SK-N-SH (cell line): ENCODE measurements around the gene MUC5AC. TPM values are rescaled to one million over a fixed set of nuclear protein-coding genes. Genes with fewer than 3 reads are reported as not detected.

Experiments used
- CTCF ChIA-PET: fragments of 300-600, 350-600 bp; formaldehyde crosslinking; extraction: SDS; loops from one replicate; lab custom pipeline; 2021; lab: Yijun Ruan, JAX
- POLR2A ChIA-PET: fragments of 350-600 bp; sonication (Branson Sonifier 250); formaldehyde crosslinking; extraction: SDS; loops from one replicate; lab custom pipeline; 2020; ENCODE audit warnings: antibody characterized with exemption, inconsistent platforms; lab: Yijun Ruan, JAX
- DNase-seq: peaks from one replicate; pipeline ENCODE4 v3.0.0; 2012
- H2AFZ ChIP-seq: fragments of 200-600 bp; sonication (generic); 2 replicates; pipeline ENCODE4 v1.8.1; 2016; ENCODE audit warnings: antibody characterized with exemption, mild to moderate bottlenecking, low read depth
- H3F3A ChIP-seq: fragments of 200-600 bp; sonication (generic); replicated peaks from 2 replicates; pipeline ENCODE3; 2016; ENCODE audit warnings: antibody characterized with exemption, mild to moderate bottlenecking; ENCODE audit not compliant: insufficient read depth
- H3K27ac ChIP-seq, 2 experiments: fragments of 200-500 bp in 1 of 2; fragments of 200-600 bp in 1 of 2; sonication (Bioruptor generic) in 1 of 2; sonication (generic), shearing (Covaris generic) in 1 of 2; 2 replicates each; pipeline versions ENCODE4 v1.5.1 to v1.6.1; 2014 to 2016; ENCODE audit warnings: low read depth in 2 of 2, inconsistent platforms in 1 of 2, low read length in 1 of 2, mild to moderate bottlenecking in 1 of 2, mixed read lengths in 1 of 2
- H3K27me3 ChIP-seq: fragments of 200-600 bp; sonication (generic), shearing (Covaris generic); 2 replicates; pipeline ENCODE4 v1.6.1; 2016; ENCODE audit warnings: mixed run types; ENCODE audit not compliant: insufficient read depth
- H3K36me3 ChIP-seq, 2 experiments: fragments of 200-500 bp in 1 of 2; fragments of 200-600 bp in 1 of 2; sonication (Bioruptor generic) in 1 of 2; sonication (generic) in 1 of 2; replicated peaks in 1 of 2; 2 replicates each; pipeline versions ENCODE3 to v1.5.1; 2014 to 2016; ENCODE audit warnings: low read length in 1 of 2, mild to moderate bottlenecking in 1 of 2; ENCODE audit not compliant: insufficient read depth in 2 of 2, control insufficient read depth in 1 of 2
- H3K4me1 ChIP-seq, 2 experiments: fragments of 200-500 bp in 1 of 2; fragments of 200-600 bp in 1 of 2; sonication (Bioruptor generic) in 1 of 2; sonication (generic), shearing (Covaris generic) in 1 of 2; 2 replicates each; pipeline versions ENCODE4 v1.5.1 to v1.6.1; 2014 to 2016; ENCODE audit warnings: low read depth in 1 of 2, low read length in 1 of 2, mixed run types in 1 of 2; ENCODE audit not compliant: insufficient read depth in 2 of 2, control insufficient read depth in 1 of 2
- H3K4me2 ChIP-seq: fragments of 200-600 bp; sonication (generic), shearing (Covaris generic); 2 replicates; pipeline ENCODE4 v1.6.1; 2017; ENCODE audit warnings: mixed run types
- H3K4me3 ChIP-seq, 2 experiments: fragments of 200-500 bp in 1 of 2; fragments of 200-600 bp in 1 of 2; sonication (Bioruptor generic) in 1 of 2; sonication (generic), shearing (Covaris generic) in 1 of 2; 2 replicates each; pipeline versions ENCODE4 v1.5.1 to v1.8.1; 2014 to 2016; ENCODE audit warnings: low read depth in 2 of 2, inconsistent platforms in 1 of 2, low read length in 1 of 2, mild to moderate bottlenecking in 1 of 2, mixed read lengths in 1 of 2, moderate library complexity in 1 of 2
- H3K79me2 ChIP-seq: fragments of 200-600 bp; sonication (generic); 2 replicates; pipeline ENCODE4 v1.8.1; 2017; ENCODE audit warnings: mild to moderate bottlenecking; ENCODE audit not compliant: insufficient read depth
- H3K9ac ChIP-seq: fragments of 200-600 bp; sonication (generic); 2 replicates; pipeline ENCODE4 v1.6.1; 2017; ENCODE audit warnings: mixed run types
- H3K9me2 ChIP-seq: fragments of 200-600 bp; sonication (generic); 2 replicates; pipeline ENCODE4 v1.6.1; 2017; ENCODE audit warnings: mixed run types
- H3K9me3 ChIP-seq: fragments of 200-600 bp; sonication (generic); 2 replicates; pipeline ENCODE4 v1.6.1; 2017; ENCODE audit warnings: mixed run types, mild to moderate bottlenecking, moderate library complexity
- H4K20me1 ChIP-seq: fragments of 200-600 bp; sonication (generic); 2 replicates; pipeline ENCODE4 v1.6.1; 2017; ENCODE audit warnings: mild to moderate bottlenecking, mixed run types; ENCODE audit not compliant: insufficient read depth
- CHD2 ChIP-seq: fragments of 150-350 bp; IDR thresholded peaks from 2 replicates; pipeline ENCODE4 v1.6.1; 2018; ENCODE audit warnings: low read length; ENCODE audit not compliant: partially characterized antibody
- CTCF ChIP-seq: fragments of 200-600 bp; sonication (generic); IDR thresholded peaks from 2 replicates; pipeline ENCODE4 v1.6.1; 2017; ENCODE audit warnings: antibody characterized with exemption, mild to moderate bottlenecking, moderate library complexity
- ELF1 ChIP-seq: IDR thresholded peaks from 2 replicates; pipeline ENCODE4 v1.4.0; 2012
- FOSL2 ChIP-seq: IDR thresholded peaks from 2 replicates; pipeline ENCODE4 v1.4.0; 2012; ENCODE audit warnings: low read depth, mild to moderate bottlenecking, moderate library complexity, borderline replicate concordance
- FOXJ3 ChIP-seq: sonication (generic); formaldehyde crosslinking; IDR thresholded peaks from 2 replicates; pipeline ENCODE4 v1.5.1; 2020; ENCODE audit warnings: mild to moderate bottlenecking, missing genetic modification reagents
- FOXM1 ChIP-seq: IDR thresholded peaks from 2 replicates; pipeline ENCODE4 v1.4.0; 2012; ENCODE audit warnings: low read depth, mild to moderate bottlenecking
- GABPA ChIP-seq: IDR thresholded peaks from 2 replicates; pipeline ENCODE4 v1.4.0; 2012; ENCODE audit warnings: low read depth, mild to moderate bottlenecking
- IRF3 ChIP-seq: fragments of 150-350 bp; IDR thresholded peaks from 2 replicates; pipeline ENCODE4 v1.6.1; 2016; ENCODE audit warnings: mild to moderate bottlenecking, low read depth, low read length
- MEF2A ChIP-seq: IDR thresholded peaks from 2 replicates; pipeline ENCODE4 v1.4.0; 2012; ENCODE audit warnings: low read depth, borderline replicate concordance
- MXI1 ChIP-seq: IDR thresholded peaks from 2 replicates; pipeline ENCODE4 v1.6.1; 2012; ENCODE audit warnings: mild to moderate bottlenecking, low read depth, low read length, improper control_type of control experiment
- NFIC ChIP-seq: IDR thresholded peaks from 2 replicates; pipeline ENCODE4 v1.4.0; 2012; ENCODE audit warnings: borderline replicate concordance
- NRF1 ChIP-seq: IDR thresholded peaks from 2 replicates; pipeline ENCODE4 v1.6.1; 2012; ENCODE audit warnings: low read depth, mild to moderate bottlenecking, low read length
- PBX3 ChIP-seq: IDR thresholded peaks from 2 replicates; pipeline ENCODE4; 2012
- REST ChIP-seq: IDR thresholded peaks from 2 replicates; pipeline ENCODE4 v1.6.1; 2012; ENCODE audit warnings: mild to moderate bottlenecking, low read depth, low read length, moderate library complexity
- RFX5 ChIP-seq: IDR thresholded peaks from 2 replicates; pipeline ENCODE4 v1.6.1; 2012; ENCODE audit warnings: mild to moderate bottlenecking, improper control_type of control experiment, low read length
- TAF1 ChIP-seq: IDR thresholded peaks from 2 replicates; pipeline ENCODE4 v1.6.1; 2012; ENCODE audit warnings: low read depth, mild to moderate bottlenecking, low read length, moderate library complexity, borderline replicate concordance
- TCF12 ChIP-seq: IDR thresholded peaks from 2 replicates; pipeline ENCODE4 v1.4.0; 2012
- TEAD4 ChIP-seq: IDR thresholded peaks from 2 replicates; pipeline ENCODE4 v1.4.0; 2012; ENCODE audit warnings: mild to moderate bottlenecking, borderline replicate concordance; ENCODE audit not compliant: insufficient read depth
- USF2 ChIP-seq: fragments of 150-350 bp; IDR thresholded peaks from 2 replicates; pipeline ENCODE4 v1.6.1; 2017; ENCODE audit warnings: antibody characterized with exemption, low read length, low read depth, borderline replicate concordance
- YY1 ChIP-seq: IDR thresholded peaks from 2 replicates; pipeline ENCODE4 v1.4.0; 2012; ENCODE audit warnings: low read depth, mild to moderate bottlenecking
- polyA plus RNA-seq, 3 experiments: library from polyadenylated mRNA; depleted of rRNA; stranded (reverse); fragments of >200 nt; gene quantifications; 2 replicates each; pipeline ENCODE4 v1.2.3, GENCODE V29; 2012

Gene MUC5AC
- polyA plus RNA-seq, 1 of the 3 experiments (the other 2 are of a cell fraction), result not detected

- Histone ChIP-seq H3K4me1 (no peaks in the 10 kb centered on the region), H3K27ac (no peak overlapping the region), H3K9me2 (no peaks in the 10 kb centered on the region), H3F3A (peaks cover 6% of the 10 kb centered on the region), H2AFZ (no peak overlapping the region), H3K36me3 (no peaks in the 10 kb centered on the region), H3K4me2 (no peak overlapping the region), H3K4me3 (no peak overlapping the region), H3K79me2 (no peaks in the 10 kb centered on the region), H3K27me3 (no peaks in the 10 kb centered on the region), H3K9ac (no peak overlapping the region), H3K9me3 (no peaks in the 10 kb centered on the region), H4K20me1 (no peaks in the 10 kb centered on the region)
- CTCF ChIA-PET, result no interaction called here
- POLR2A ChIA-PET, result no interaction called here
- DNase-seq, result no peak
- TF ChIP-seq ELF1 (no peak), CHD2 (no peak), TEAD4 (no peak), NFIC (no peak), CTCF (no peak), TCF12 (no peak), MEF2A (no peak), USF2 (no peak), YY1 (no peak), FOXM1 (no peak), GABPA (no peak), NRF1 (no peak), REST (no peak), FOSL2 (no peak), MXI1 (no peak), TAF1 (no peak), PBX3 (no peak), IRF3 (no peak), RFX5 (no peak), FOXJ3 (CRISPR knock-in tag) (no peak)
Observed at GRCh38 chr11:1155274-1155693, 2.5 kb upstream of the MUC5AC start.
